Activated CD8-positive, alpha-beta T cell treated with anti-CD3 and anti-CD28 coated beads for 36 hours (primary cell): ENCODE results near the gene BDH1. TPM values are rescaled to one million over a fixed set of nuclear protein-coding genes. Genes with fewer than 3 reads are reported as not detected.
"Not testable (repeated sequence)": the region's sequence is repeated elsewhere in the genome, so short reads cannot be mapped to it uniquely, and the experiment has no call there.

Source experiments
- ATAC-seq: fragments of 200-7000 bp; cut with Tn5 transposase; one replicate; pipeline ENCODE4 v1.10.0; 2021; ENCODE audit warnings: mild to moderate bottlenecking, moderate library complexity
- CTCF ChIA-PET: fragments of 350-600 bp; sonication (Branson Sonifier 250); formaldehyde crosslinking; loops from one replicate; lab custom pipeline; 2021; ENCODE audit warnings: antibody characterized with exemption; lab: Charles Lee
- POLR2A ChIA-PET: fragments of 350-600 bp; sonication (Branson Sonifier 250); formaldehyde crosslinking; loops from one replicate; lab custom pipeline; 2021; ENCODE audit warnings: antibody characterized with exemption; lab: Charles Lee
- DNase-seq: peaks from one replicate; pipeline ENCODE4 v3.0.0-alpha.2; 2020
- H3K27ac Mint-ChIP-seq: one replicate; pipeline ENCODE4 v1.8.0; 2021; ENCODE audit warnings: mild to moderate bottlenecking, mixed read lengths
- H3K27me3 Mint-ChIP-seq: one replicate; pipeline ENCODE4 v1.8.0; 2021; ENCODE audit warnings: mixed read lengths
- H3K36me3 Mint-ChIP-seq: one replicate; pipeline ENCODE4 v1.8.0; 2021; ENCODE audit warnings: low read depth, mixed read lengths
- H3K4me1 Mint-ChIP-seq: one replicate; pipeline ENCODE4 v1.8.0; 2021; ENCODE audit warnings: low read depth, mixed read lengths
- H3K4me3 Mint-ChIP-seq: one replicate; pipeline ENCODE4 v1.8.0; 2021; ENCODE audit warnings: mild to moderate bottlenecking, moderate library complexity, mixed read lengths
- H3K9me3 Mint-ChIP-seq: one replicate; pipeline ENCODE4 v1.8.0; 2021; ENCODE audit warnings: mixed read lengths
- CTCF ChIP-seq: fragments of 200-600 bp; IDR thresholded peaks from one replicate; pipeline ENCODE4 v1.8.0; 2022; ENCODE audit warnings: antibody characterized with exemption, mild to moderate bottlenecking
- intact Hi-C: fragments of 100-400 bp; cut with micrococcal nuclease; formaldehyde crosslinking; loops from one replicate; pipeline ENCODE4 v1.10.0; 2022
- total RNA-seq, 2 experiments: library from RNA; stranded (reverse); gene quantifications; one replicate each; pipeline ENCODE4 v1.2.3, GENCODE V29; 2021

Gene BDH1
- total RNA-seq, 2 experiments from 2014 or later, result 118 to 126 TPM

DNA sequence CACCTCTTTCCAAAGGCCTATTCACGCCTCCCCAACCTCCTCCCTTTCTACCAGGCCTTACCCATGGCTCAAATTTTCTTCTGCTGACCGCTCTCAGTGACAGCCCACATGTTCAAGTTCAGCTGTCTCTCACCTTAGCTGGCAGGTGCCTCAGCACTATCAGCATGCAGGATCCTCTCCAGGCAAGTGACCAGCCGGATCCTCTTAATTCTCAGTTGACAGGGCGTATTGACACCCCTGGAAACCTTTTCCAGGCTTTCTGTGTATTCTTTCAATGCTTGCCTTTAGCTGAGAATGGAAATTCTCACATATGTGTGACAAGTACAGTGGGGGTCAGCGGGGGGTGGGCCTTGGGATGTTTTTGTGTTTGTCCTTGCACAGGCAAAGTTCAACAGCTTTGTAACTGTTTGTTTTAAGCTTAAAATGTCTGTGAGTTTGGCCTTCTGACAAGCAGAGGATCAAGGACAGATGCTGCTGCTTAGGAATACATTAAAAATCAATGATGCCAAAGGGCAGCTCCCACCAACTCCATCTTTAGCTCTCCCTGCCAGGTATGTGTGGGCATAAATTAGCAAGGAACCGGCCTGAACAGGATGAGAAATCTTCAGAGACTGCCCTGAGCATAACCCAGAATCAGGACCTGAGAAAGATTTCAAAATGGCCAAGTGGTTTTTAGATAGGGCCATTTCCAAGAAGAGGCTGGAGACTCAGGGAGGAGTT is 17.4 kb upstream of the BDH1 start:
- peaks cover 8% of the 10 kb centered on the region for H3K4me1 Mint-ChIP-seq
- CTCF ChIA-PET, result interaction anchor here (1.9 kb wide), 1 partner anchor 26 kb away, joined by 11 read pairs; no protein-coding TSS in a partner anchor
- POLR2A ChIA-PET, result interaction anchor here (1.2 kb wide), 1 partner anchor 13 kb away, joined by 3 read pairs; no protein-coding TSS in a partner anchor

DNA sequence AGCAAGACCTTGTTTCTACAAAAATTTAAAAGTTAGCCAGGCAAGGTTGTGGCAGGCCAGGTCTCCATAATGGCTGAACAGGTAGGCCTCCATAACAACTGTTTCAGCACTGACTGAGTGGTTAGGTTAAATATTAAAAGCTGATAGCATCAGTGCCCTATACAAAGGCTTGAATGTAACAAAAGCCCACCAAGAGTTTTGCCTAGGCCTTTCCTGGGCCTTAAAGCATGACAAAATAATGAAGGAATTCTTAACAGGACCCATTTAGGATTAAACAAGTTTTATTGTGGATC is 16.1 kb upstream of the BDH1 start:
- POLR2A ChIA-PET, result interaction anchor here (1.0 kb wide), 1 partner anchor 8 kb away, joined by 3 read pairs; no protein-coding TSS in a partner anchor
- Mint-ChIP-seq H3K9me3 (peaks cover 20% of the 10 kb centered on the region), H3K36me3 (peaks cover 14% of the 10 kb centered on the region), H3K27me3 (peaks cover 17% of the 10 kb centered on the region)
- DNase-seq, intact Hi-C loops, H3K27ac Mint-ChIP-seq, ATAC-seq, H3K4me1 Mint-ChIP-seq, H3K4me3 Mint-ChIP-seq: not testable (repeated sequence)
- CTCF ChIA-PET, result interaction anchor here (1.9 kb wide), 1 partner anchor 28 kb away, joined by 11 read pairs; no protein-coding TSS in a partner anchor

More for the DNA sequence above, 17.4 kb upstream of the BDH1 start:
- ATAC-seq, result no peak
- peaks cover 16% of the 10 kb centered on the region for H3K27me3 Mint-ChIP-seq
- H3K27ac Mint-ChIP-seq, result no peak overlapping the region
- H3K9me3 Mint-ChIP-seq, result peaks cover 19% of the 10 kb centered on the region
- no peak for DNase-seq
- H3K36me3 Mint-ChIP-seq, result peaks cover 14% of the 10 kb centered on the region
- no peak overlapping the region for H3K4me3 Mint-ChIP-seq
- no peak for TF ChIP-seq CTCF
- intact Hi-C loops, result no loop called here

- CTCF ChIA-PET, H3K4me1 Mint-ChIP-seq: not testable (repeated sequence)
- peaks cover 21% of the 10 kb centered on the region for H3K9me3 Mint-ChIP-seq
Measured at GRCh38 chr3:197571074-197571879, 15.5 kb upstream of the BDH1 start.

DNA sequence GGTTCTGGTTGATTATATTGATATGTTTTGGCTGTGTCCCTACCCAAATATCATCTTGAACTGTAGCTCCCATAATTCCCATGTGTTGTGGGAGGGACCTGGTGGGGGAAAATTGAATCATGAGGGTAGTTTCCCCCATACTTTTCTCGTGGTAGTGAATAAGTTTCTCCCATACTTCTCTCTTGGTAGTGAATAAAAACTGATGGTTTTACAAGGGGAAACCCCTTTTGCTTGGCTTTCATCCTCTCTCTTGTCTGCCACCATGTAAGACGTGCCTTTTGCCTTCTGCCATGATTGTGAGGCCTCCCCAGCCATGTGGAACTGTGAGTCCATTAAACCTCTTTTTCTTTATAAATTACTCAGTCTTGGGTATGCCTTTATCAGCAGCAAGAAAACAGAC is 13.7 kb upstream of the BDH1 start:
- H3K9me3 Mint-ChIP-seq, result peaks cover 22% of the 10 kb centered on the region
- POLR2A ChIA-PET, result interaction anchor here (0.6 kb wide), 1 partner anchor 352 kb away, joined by 3 read pairs; no protein-coding TSS in a partner anchor
- CTCF ChIA-PET, DNase-seq, intact Hi-C loops, H3K4me3 Mint-ChIP-seq, ATAC-seq, H3K27ac Mint-ChIP-seq, H3K4me1 Mint-ChIP-seq: not testable (repeated sequence)
- H3K36me3 Mint-ChIP-seq, result peaks cover 15% of the 10 kb centered on the region
- peaks cover 17% of the 10 kb centered on the region for H3K27me3 Mint-ChIP-seq

More at GRCh38 chr3:197571074-197571879, 15.5 kb upstream of the BDH1 start:
- peaks cover 14% of the 10 kb centered on the region for H3K36me3 Mint-ChIP-seq
- H3K27ac Mint-ChIP-seq, DNase-seq, H3K4me3 Mint-ChIP-seq, ATAC-seq, intact Hi-C loops: not testable (repeated sequence)
- POLR2A ChIA-PET, result interaction anchor here (1.0 kb wide), 1 partner anchor 8 kb away, joined by 3 read pairs; no protein-coding TSS in a partner anchor
- H3K27me3 Mint-ChIP-seq, result peaks cover 17% of the 10 kb centered on the region

GRCh38 chr3:197567904-197568681 is 12.3 kb upstream of the BDH1 start:
- Mint-ChIP-seq H3K4me1 (peaks cover 6% of the 10 kb centered on the region), H3K27ac (no peak overlapping the region), H3K36me3 (peaks cover 16% of the 10 kb centered on the region), H3K27me3 (peaks cover 11% of the 10 kb centered on the region), H3K4me3 (no peak overlapping the region), H3K9me3 (peaks cover 27% of the 10 kb centered on the region)
- ChIA-PET POLR2A (interaction anchor here (1.5 kb wide), 1 partner anchor 12 kb away, joined by 5 read pairs; the partner anchor contains the start of gene BDH1), CTCF (interaction anchor here (1.1 to 1.5 kb wide), 2 partner anchors 64 to 311 kb away, joined by 3 read pairs; no protein-coding TSS in a partner anchor)
- DNase-seq (no peak), ATAC-seq (no peak)
- intact Hi-C loops, result no loop called here
- TF ChIP-seq CTCF, result no peak

- ATAC-seq, POLR2A ChIA-PET, intact Hi-C loops, H3K27ac Mint-ChIP-seq, H3K4me3 Mint-ChIP-seq, DNase-seq: not testable (repeated sequence)
- Mint-ChIP-seq H3K27me3 (peaks cover 12% of the 10 kb centered on the region), H3K36me3 (peaks cover 12% of the 10 kb centered on the region), H3K9me3 (peaks cover 24% of the 10 kb centered on the region), H3K4me1 (peaks cover 11% of the 10 kb centered on the region)
- CTCF ChIA-PET, result interaction anchor here (1.5 kb wide), 2 partner anchors 12 to 115 kb away, joined by 3 read pairs; no protein-coding TSS in a partner anchor
Measured at GRCh38 chr3:197566155-197566554, 10.4 kb upstream of the BDH1 start.
